Measurements from ENCODE around the gene TCP1. TPM values are rescaled to one million over a fixed set of nuclear protein-coding genes. Genes with fewer than 3 reads are reported as not detected.

Gene TCP1
- total and polyA plus RNA-seq, 2 of the 13 experiments (the other 11 are each of a cell fraction or from before 2014, with no cell fraction given): 116 to 553 TPM

GRCh38 chr6:159762681-159763293, 26.6 kb downstream of the TCP1 start (continued):
- TF ChIP-seq ZBTB3 (CRISPR knock-in tag; IDR thresholded peaks at IDR 0.05; ENCODE audit: borderline replicate concordance, low read depth) (no peak), ZNF75D (CRISPR knock-in tag; IDR thresholded peaks at IDR 0.05; ENCODE audit: borderline replicate concordance) (no peak), ZNF235 (CRISPR knock-in tag; IDR thresholded peaks at IDR 0.05; ENCODE audit: borderline replicate concordance) (no peak), SETDB1 (CRISPR knock-in tag; IDR thresholded peaks at IDR 0.05; ENCODE audit: borderline replicate concordance) (no peak), ZNF615 (CRISPR knock-in tag; IDR thresholded peaks at IDR 0.05; ENCODE audit: borderline replicate concordance) (no peak), TOE1 (CRISPR knock-in tag; IDR thresholded peaks at IDR 0.05) (no peak), ZNF567 (CRISPR knock-in tag; IDR thresholded peaks at IDR 0.05; ENCODE audit: borderline replicate concordance) (0 out of 2 replicates have a peak, but pooled peaks have one; percentile 13), ELF4 (CRISPR knock-in tag; IDR thresholded peaks at IDR 0.05; ENCODE audit: borderline replicate concordance) (no peak), DR1 (CRISPR knock-in tag; IDR thresholded peaks at IDR 0.05) (no peak), SIX1 (CRISPR knock-in tag; IDR thresholded peaks at IDR 0.05; ENCODE audit: borderline replicate concordance) (0 out of 2 replicates have a peak, but pooled peaks have one; percentile 10), IKZF1 (IDR thresholded peaks at IDR 0.05) (no peak), HNRNPUL1 (IDR thresholded peaks at IDR 0.05; ENCODE audit: low read depth, low read length) (no peak), ZNF414 (CRISPR knock-in tag; IDR thresholded peaks at IDR 0.05) (peak; percentile 80), CBX1 (IDR thresholded peaks at IDR 0.05; ENCODE audit: low read depth) (no peak), ZFP41 (CRISPR knock-in tag; IDR thresholded peaks at IDR 0.05; ENCODE audit: borderline replicate concordance) (0 out of 2 replicates have a peak, but pooled peaks have one; percentile 71), ZKSCAN1 (IDR thresholded peaks at IDR 0.05; ENCODE audit: low read length) (no peak), ISL2 (CRISPR knock-in tag; IDR thresholded peaks at IDR 0.05) (no peak; the same call in 1 of the 2 replicates), ZNF317 (CRISPR knock-in tag; IDR thresholded peaks at IDR 0.05) (no peak; the same call in 1 of the 2 replicates), GZF1 (CRISPR knock-in tag; IDR thresholded peaks at IDR 0.05) (no peak; the same call in 1 of the 2 replicates), HOXD1 (CRISPR knock-in tag; IDR thresholded peaks at IDR 0.05) (peak; percentile 65; the same call in 1 of the 2 replicates), DNMT1 (CRISPR knock-in tag; IDR thresholded peaks at IDR 0.05) (peak; percentile 88; the same call in 1 of the 2 replicates), ZNF543 (CRISPR knock-in tag; IDR thresholded peaks at IDR 0.05) (no peak; the same call in none of the 2 replicates), REL (CRISPR knock-in tag; conservative IDR thresholded peaks at IDR 0.05) (no peak; the same call in 1 of the 2 replicates), AGO2 (optimal IDR thresholded peaks at IDR 0.05; ENCODE audit: low read depth, low read length) (no peak)
- TF ChIP-seq, protein P1, sequence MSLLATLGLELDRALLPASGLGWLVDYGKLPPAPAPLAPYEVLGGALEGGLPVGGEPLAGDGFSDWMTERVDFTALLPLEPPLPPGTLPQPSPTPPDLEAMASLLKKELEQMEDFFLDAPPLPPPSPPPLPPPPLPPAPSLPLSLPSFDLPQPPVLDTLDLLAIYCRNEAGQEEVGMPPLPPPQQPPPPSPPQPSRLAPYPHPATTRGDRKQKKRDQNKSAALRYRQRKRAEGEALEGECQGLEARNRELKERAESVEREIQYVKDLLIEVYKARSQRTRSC (CRISPR knock-in tag; IDR thresholded peaks at IDR 0.05; ENCODE audit: low read depth): peak; percentile 62; the same call in 1 of the 2 replicates
- TF ChIP-seq, protein P2, sequence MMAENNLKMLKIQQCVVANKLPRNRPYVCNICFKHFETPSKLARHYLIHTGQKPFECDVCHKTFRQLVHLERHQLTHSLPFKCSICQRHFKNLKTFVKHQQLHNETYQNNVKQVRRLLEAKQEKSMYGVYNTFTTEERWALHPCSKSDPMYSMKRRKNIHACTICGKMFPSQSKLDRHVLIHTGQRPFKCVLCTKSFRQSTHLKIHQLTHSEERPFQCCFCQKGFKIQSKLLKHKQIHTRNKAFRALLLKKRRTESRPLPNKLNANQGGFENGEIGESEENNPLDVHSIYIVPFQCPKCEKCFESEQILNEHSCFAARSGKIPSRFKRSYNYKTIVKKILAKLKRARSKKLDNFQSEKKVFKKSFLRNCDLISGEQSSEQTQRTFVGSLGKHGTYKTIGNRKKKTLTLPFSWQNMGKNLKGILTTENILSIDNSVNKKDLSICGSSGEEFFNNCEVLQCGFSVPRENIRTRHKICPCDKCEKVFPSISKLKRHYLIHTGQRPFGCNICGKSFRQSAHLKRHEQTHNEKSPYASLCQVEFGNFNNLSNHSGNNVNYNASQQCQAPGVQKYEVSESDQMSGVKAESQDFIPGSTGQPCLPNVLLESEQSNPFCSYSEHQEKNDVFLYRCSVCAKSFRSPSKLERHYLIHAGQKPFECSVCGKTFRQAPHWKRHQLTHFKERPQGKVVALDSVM (CRISPR knock-in tag; IDR thresholded peaks at IDR 0.05): no peak; the same call in 1 of the 2 replicates
- TF ChIP-seq, protein P3, sequence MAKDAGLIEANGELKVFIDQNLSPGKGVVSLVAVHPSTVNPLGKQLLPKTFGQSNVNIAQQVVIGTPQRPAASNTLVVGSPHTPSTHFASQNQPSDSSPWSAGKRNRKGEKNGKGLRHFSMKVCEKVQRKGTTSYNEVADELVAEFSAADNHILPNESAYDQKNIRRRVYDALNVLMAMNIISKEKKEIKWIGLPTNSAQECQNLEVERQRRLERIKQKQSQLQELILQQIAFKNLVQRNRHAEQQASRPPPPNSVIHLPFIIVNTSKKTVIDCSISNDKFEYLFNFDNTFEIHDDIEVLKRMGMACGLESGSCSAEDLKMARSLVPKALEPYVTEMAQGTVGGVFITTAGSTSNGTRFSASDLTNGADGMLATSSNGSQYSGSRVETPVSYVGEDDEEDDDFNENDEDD (CRISPR knock-in tag; IDR thresholded peaks at IDR 0.05; ENCODE audit: borderline replicate concordance): 0 out of 2 replicates have a peak, but pooled peaks have one; percentile 25

Data from HepG2 (cell line).